T-helper 17 cell (primary cell): ENCODE measurements around the gene CLCA1. TPM values are rescaled to one million over a fixed set of nuclear protein-coding genes. Genes with fewer than 3 reads are reported as not detected.

ENCODE experiments used
- ATAC-seq: fragments of 150-1000 bp; cut with Tn5 transposase; 2 replicates; pipeline ENCODE4 v1.10.0; 2021; ENCODE audit warnings: mild to moderate bottlenecking, moderate library complexity
- DNase-seq, 3 donors: peaks; one replicate each; pipeline versions ENCODE4 v3.0.0 to v3.0.0-alpha.2; 2020 to 2021
- H3K9me3 ChIP-seq: one replicate; pipeline ENCODE4 v1.7.0; 2013; ENCODE audit warnings: low read length, mild to moderate bottlenecking; ENCODE audit not compliant: control insufficient read depth, poor library complexity, severe bottlenecking
- H3K27ac Mint-ChIP-seq: one replicate; pipeline ENCODE4 v1.8.0; 2022; ENCODE audit warnings: mild to moderate bottlenecking, moderate library complexity, mixed read lengths
- H3K27me3 Mint-ChIP-seq: one replicate; pipeline ENCODE4 v1.8.0; 2022; ENCODE audit warnings: mixed read lengths
- H3K36me3 Mint-ChIP-seq: one replicate; pipeline ENCODE4 v1.8.0; 2022; ENCODE audit warnings: low read depth, mixed read lengths
- H3K4me1 Mint-ChIP-seq: one replicate; pipeline ENCODE4 v1.8.0; 2022; ENCODE audit warnings: mild to moderate bottlenecking, mixed read lengths
- H3K4me3 Mint-ChIP-seq: one replicate; pipeline ENCODE4 v1.8.0; 2022; ENCODE audit warnings: mild to moderate bottlenecking, moderate library complexity, mixed read lengths
- total RNA-seq, 4 donors: library from RNA in 2 of 4; stranded (reverse) in 2 of 4; gene quantifications; one replicate each; pipeline ENCODE4 v1.2.3 and lab custom pipeline; 2022 to 2026

The CLCA1 gene
- total RNA-seq, 2 donors from 2014 or later = not detected

DNA sequence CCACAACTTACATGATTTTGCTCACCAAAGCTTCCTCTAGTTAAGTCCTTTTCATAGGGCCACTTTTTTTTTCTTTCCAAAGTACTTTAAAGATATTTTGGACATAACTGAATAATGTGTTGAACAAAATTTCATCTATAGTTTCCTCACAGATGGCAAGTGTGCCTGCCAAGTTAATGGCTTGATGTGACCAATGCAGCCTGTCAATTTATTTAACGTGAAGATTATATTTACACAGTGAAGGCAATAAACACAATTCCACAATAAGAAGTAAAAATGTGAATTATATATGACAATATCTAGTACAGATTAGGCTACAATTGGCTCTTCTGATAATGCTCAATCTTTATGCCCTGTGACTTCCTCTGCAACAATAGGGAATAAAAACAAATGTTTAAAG is 26.7 kb upstream of the CLCA1 start:
- Mint-ChIP-seq H3K27me3 (peaks cover 29% of the 10 kb centered on the region), H3K36me3 (no peaks in the 10 kb centered on the region), H3K4me1 (peaks cover 13% of the 10 kb centered on the region), H3K4me3 (no peak overlapping the region), H3K27ac (no peak overlapping the region)
- DNase-seq (no peak), ATAC-seq (no peak)
- H3K9me3 ChIP-seq = no peaks in the 10 kb centered on the region

DNA sequence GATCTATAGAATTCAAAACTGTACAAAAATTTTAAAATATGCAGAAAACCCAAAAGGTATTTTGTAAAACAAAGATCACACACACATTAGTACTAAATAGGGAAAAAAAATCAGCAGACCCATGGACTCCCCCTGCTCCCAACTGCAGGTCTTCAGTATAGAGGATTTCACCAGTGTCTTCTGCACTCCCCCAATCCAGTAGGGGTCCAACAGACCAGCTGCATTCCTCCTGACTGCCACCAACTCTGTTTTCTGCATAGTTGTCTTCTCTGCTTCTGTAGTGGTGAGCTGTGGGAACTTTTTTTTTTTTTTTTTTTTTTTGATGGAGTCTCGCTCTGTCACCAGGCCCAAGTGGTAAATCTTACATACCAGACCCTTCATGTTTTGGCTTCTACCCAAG is 22.8 kb upstream of the CLCA1 start:
- no peak overlapping the region for H3K27ac Mint-ChIP-seq
- H3K9me3 ChIP-seq = no peaks in the 10 kb centered on the region
- DNase-seq (no peak), ATAC-seq (no peak)
- H3K27me3 Mint-ChIP-seq = peaks cover 13% of the 10 kb centered on the region
- no peak overlapping the region for H3K4me3 Mint-ChIP-seq
- H3K36me3 Mint-ChIP-seq = no peaks in the 10 kb centered on the region
- H3K4me1 Mint-ChIP-seq = peaks cover 13% of the 10 kb centered on the region

DNA sequence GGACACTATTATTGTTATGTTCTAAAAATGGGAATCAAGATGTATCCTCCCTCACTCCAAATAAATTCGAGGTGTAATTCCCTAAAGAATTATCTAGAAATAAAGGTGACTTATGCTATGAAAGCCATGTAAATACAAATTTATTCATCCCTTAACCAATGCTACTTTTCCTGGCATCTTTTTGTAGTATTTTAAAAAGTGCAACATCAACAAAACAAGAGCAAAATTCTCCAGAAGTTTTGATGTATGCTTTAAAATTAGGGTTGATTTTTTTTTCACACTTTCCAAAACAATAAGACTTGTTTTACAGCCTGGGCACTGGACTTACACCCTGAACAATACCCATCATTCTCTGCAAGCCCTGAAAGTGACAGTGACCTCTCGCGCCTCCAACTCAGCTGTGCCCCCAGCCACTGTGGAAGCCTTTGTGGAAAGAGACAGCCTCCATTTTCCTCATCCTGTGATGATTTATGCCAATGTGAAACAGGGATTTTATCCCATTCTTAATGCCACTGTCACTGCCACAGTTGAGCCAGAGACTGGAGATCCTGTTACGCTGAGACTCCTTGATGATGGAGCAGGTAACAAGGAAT is 21.4 kb upstream of the CLCA1 start:
- H3K4me1 Mint-ChIP-seq = peaks cover 10% of the 10 kb centered on the region

DNA sequence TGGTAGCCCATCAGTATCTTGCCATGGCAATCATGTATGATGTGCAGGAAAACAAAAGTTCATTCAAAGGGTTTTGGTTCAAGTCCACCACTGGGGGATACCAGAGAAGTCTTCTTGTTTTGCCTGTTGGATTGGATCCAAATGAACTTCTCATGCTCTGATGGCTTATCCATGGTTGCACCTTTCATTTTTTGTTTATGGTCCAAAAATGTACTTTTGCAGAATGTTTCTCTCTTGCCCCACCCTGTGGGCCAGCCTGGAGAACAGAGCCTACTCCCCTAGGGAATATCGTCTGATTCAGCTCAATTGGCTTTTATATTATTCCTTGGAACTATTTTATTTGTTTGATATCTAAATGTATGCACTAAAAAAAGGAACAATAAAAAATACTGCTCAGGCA is 20.1 kb upstream of the CLCA1 start:
- H3K36me3 Mint-ChIP-seq = peaks cover 3% of the 10 kb centered on the region
- ATAC-seq (no peak), DNase-seq (no peak)
- H3K4me3 Mint-ChIP-seq = no peak overlapping the region
- H3K27ac Mint-ChIP-seq = no peak overlapping the region
- H3K27me3 Mint-ChIP-seq = peaks cover 13% of the 10 kb centered on the region
- peaks cover 10% of the 10 kb centered on the region for H3K4me1 Mint-ChIP-seq
- no peaks in the 10 kb centered on the region for H3K9me3 ChIP-seq

More for the DNA sequence above, 21.4 kb upstream of the CLCA1 start:
- Mint-ChIP-seq H3K36me3 (peaks cover 3% of the 10 kb centered on the region), H3K27me3 (peaks cover 13% of the 10 kb centered on the region), H3K27ac (no peak overlapping the region), H3K4me3 (no peak overlapping the region)
- DNase-seq (no peak), ATAC-seq (no peak)
- no peaks in the 10 kb centered on the region for H3K9me3 ChIP-seq

DNA sequence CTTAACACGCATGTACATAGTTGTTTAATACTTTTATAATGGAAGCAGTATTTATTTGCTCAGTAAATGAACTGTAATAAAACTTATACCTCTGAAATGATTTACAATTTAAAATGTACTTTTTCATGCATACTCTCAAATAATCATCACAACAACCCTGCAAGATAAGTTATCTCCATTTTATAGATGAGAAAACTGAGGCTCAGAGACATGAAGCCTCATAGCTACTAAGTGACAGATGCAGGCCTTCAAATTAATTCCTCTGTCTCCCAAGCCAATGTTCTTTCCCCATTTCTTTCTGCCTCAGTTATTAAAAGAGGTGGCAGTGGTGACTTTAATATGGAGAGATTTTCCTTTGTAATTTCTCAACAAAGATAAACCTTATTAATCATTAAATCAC is 19.6 kb upstream of the CLCA1 start:
- ATAC-seq (no peak), DNase-seq (no peak)
- Mint-ChIP-seq H3K4me1 (peaks cover 10% of the 10 kb centered on the region), H3K36me3 (peaks cover 3% of the 10 kb centered on the region), H3K27me3 (peaks cover 13% of the 10 kb centered on the region), H3K4me3 (no peak overlapping the region), H3K27ac (no peak overlapping the region)
- no peaks in the 10 kb centered on the region for H3K9me3 ChIP-seq

DNA sequence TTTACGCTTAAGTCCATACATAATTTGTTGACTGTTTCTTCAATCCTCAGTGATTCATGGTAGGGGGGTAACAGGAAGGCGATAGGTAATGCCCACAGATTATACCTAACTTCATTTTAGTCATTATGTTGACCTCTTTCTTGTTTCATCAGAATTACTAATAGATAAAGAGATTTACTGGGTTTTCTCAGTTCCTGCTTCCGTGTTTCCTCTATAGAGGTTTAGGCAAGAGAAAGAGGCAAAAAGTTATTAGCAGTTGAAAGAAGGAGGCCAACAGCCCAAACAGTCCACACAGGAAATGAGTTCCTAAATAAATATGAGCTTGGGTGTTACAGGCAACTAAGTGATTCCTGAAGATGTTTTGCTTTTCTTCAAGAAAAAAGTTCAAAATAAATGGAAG is 17.9 kb upstream of the CLCA1 start:
- Mint-ChIP-seq H3K36me3 (peaks cover 3% of the 10 kb centered on the region), H3K27me3 (peaks cover 13% of the 10 kb centered on the region), H3K4me3 (no peak overlapping the region), H3K27ac (no peak overlapping the region), H3K4me1 (peaks cover 6% of the 10 kb centered on the region)
- no peaks in the 10 kb centered on the region for H3K9me3 ChIP-seq
- no peak for DNase-seq
- ATAC-seq = no peak

DNA sequence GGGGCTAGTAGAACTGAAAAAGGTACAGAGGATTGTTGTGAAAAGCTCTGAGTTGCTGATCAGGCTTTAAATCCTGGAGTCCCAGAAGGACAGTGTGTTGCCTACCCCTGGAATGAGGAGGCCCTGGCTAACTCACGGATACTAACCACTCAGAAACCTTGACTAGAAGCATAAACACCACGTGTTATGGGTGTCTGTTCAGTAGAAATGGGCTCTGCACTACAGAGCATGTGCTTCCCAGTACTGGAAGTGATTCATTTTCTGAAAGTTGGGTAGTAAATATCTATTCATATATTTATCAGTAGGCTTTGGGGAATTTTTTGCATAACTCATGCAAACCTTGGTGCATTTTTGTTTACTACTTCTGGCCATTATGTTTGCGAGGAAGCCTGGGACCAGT is 15.1 kb upstream of the CLCA1 start:
- no peak for DNase-seq
- no peak for ATAC-seq
- Mint-ChIP-seq H3K36me3 (peaks cover 9% of the 10 kb centered on the region), H3K27ac (no peak overlapping the region), H3K4me3 (no peak overlapping the region), H3K4me1 (peaks cover 3% of the 10 kb centered on the region), H3K27me3 (peaks cover 20% of the 10 kb centered on the region)
- no peaks in the 10 kb centered on the region for H3K9me3 ChIP-seq

DNA sequence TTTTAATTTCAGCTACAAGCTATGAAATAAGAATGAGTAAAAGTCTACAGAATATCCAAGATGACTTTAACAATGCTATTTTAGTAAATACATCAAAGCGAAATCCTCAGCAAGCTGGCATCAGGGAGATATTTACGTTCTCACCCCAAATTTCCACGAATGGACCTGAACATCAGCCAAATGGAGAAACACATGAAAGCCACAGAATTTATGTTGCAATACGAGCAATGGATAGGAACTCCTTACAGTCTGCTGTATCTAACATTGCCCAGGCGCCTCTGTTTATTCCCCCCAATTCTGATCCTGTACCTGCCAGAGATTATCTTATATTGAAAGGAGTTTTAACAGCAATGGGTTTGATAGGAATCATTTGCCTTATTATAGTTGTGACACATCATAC is 13.7 kb upstream of the CLCA1 start:
- ATAC-seq = no peak
- Mint-ChIP-seq H3K27ac (no peak overlapping the region), H3K27me3 (peaks cover 22% of the 10 kb centered on the region)

DNA sequence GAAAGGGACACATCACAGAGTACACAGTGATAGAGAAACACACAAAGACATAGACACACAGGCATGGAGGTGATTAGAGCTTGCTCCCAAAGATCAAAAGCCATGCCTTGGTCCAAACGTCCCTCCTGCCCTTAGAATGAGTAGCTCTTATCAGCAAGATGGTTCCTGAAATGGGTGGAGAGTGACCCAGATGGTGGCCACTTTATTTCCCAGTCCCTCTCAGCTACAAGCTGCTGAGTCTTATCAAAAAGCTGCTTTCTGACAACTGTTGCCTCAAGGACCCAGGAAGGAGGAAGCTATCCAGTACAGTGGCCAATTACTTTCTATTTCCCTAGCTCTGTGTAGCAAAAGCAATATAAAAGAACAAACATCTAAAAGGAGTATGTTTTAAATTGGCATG is 7.7 kb upstream of the CLCA1 start:
- Mint-ChIP-seq H3K27ac (no peak overlapping the region), H3K27me3 (peaks cover 35% of the 10 kb centered on the region), H3K4me3 (no peak overlapping the region), H3K36me3 (peaks cover 6% of the 10 kb centered on the region), H3K4me1 (peaks cover 5% of the 10 kb centered on the region)
- no peaks in the 10 kb centered on the region for H3K9me3 ChIP-seq
- DNase-seq = no peak
- no peak for ATAC-seq

More for the DNA sequence above, 13.7 kb upstream of the CLCA1 start:
- H3K36me3 Mint-ChIP-seq = peaks cover 9% of the 10 kb centered on the region
- peaks cover 3% of the 10 kb centered on the region for H3K4me1 Mint-ChIP-seq
- no peaks in the 10 kb centered on the region for H3K9me3 ChIP-seq
- no peak overlapping the region for H3K4me3 Mint-ChIP-seq
- no peak for DNase-seq

DNA sequence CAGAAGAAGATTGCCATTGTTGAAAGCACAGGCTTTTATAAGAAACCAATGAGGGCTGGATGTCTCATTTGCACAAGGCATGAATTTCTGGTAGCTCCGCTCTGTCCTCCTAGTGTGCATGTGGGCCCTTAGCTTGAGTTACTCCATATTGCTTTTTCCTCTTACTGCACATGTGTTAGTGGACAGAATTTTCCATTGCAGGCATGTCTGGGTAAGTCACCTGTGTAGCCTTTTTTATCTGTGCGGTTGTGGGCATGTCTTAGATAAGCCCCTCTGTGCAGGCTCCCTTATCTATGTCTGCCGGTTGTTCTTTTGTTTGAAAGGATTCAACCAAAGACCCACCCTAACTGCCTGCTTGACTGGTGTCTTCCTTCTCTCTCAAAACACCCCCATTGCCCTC is 7.2 kb upstream of the CLCA1 start:
- H3K36me3 Mint-ChIP-seq = peaks cover 6% of the 10 kb centered on the region
- H3K9me3 ChIP-seq = no peaks in the 10 kb centered on the region

DNA sequence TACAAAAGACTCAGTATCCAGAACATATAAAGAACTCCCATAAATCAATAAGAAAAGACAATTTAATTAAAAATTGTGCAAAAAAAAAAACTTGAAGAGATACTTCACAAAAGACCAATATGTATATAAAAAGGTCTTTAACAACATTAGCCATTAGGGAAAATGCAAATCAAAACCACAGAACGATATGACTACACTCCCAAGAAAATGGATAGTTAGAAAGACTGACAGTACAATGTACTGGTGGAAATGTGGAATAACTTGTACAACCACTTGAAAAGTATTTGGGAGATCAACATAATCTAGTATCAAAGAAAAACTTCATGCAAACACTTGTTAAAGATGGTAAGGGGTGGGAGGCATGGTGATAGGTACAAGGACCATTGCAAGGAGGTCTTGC is 3.9 kb upstream of the CLCA1 start:
- peaks cover 18% of the 10 kb centered on the region for H3K27me3 Mint-ChIP-seq
- no peaks in the 10 kb centered on the region for H3K36me3 Mint-ChIP-seq
- no peak overlapping the region for H3K27ac Mint-ChIP-seq
- no peak for DNase-seq
- no peak for ATAC-seq
- H3K9me3 ChIP-seq = no peaks in the 10 kb centered on the region
- no peak overlapping the region for H3K4me3 Mint-ChIP-seq
- H3K4me1 Mint-ChIP-seq = peaks cover 5% of the 10 kb centered on the region

More for the DNA sequence above, 7.2 kb upstream of the CLCA1 start:
- no peak overlapping the region for H3K4me3 Mint-ChIP-seq
- DNase-seq (no peak), ATAC-seq (no peak)
- no peak overlapping the region for H3K27ac Mint-ChIP-seq
- peaks cover 38% of the 10 kb centered on the region for H3K27me3 Mint-ChIP-seq
- H3K4me1 Mint-ChIP-seq = peaks cover 5% of the 10 kb centered on the region

DNA sequence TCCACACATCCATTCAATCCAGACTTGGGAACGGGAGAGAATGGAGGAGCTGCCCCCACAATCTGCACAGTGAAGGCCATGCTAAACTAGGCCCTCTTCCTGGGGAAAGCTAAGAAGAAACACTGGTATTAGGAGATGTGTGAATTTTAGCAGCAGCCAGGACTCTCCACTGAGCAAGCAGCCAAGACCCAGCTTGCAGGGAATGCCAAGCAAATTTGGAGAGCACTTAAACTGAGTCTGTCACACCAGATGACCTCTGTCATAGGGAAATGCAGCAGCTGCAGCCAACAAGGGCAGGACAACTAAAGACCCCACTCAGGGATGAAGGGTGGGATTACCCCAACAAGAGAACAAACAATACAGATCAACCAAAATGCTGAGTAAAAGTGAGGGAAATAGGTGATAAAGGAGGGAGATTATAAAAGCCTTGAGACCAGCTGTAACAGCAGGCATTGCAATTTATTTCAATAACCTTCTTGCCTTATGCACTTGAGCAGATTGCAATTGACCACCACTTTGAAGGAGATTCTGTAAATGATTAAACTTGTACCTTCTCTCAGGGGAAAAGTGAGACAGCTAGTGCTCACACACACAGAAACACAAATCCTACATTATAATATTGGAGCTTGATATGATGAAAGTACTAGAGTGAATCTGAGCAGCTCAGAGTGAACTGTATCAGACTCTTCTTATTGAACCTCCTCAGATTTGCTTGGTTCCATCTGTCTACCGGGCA is 2.5 kb upstream of the CLCA1 start:
- Mint-ChIP-seq H3K4me1 (no peaks in the 10 kb centered on the region), H3K4me3 (no peak overlapping the region), H3K36me3 (no peaks in the 10 kb centered on the region), H3K27ac (no peak overlapping the region), H3K27me3 (peaks cover 14% of the 10 kb centered on the region)
- no peaks in the 10 kb centered on the region for H3K9me3 ChIP-seq
- ATAC-seq (no peak), DNase-seq (no peak)

DNA sequence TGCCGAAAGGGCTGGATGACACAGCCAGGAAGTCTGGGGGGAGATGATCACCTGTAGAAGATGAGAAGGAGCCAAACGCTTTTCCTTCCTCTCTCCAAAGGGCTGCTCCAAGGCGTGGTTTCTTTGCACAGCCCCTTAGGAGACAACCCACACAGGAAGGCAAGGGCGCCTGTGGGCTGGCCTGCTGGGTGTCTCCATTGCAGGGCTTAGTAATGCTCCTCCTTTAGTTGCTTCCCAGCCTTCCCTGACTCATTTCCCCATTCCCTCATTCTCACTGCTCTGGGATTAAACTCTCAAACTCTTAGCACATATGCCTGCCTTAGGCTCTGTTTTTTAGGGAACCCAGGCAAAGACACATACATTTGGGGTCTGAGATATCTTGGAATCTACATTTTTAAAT is 1.7 kb upstream of the CLCA1 start:
- ATAC-seq = no peak
- H3K9me3 ChIP-seq = no peaks in the 10 kb centered on the region
- H3K4me1 Mint-ChIP-seq = no peaks in the 10 kb centered on the region
- DNase-seq = no peak
- H3K27ac Mint-ChIP-seq = no peak overlapping the region
- no peak overlapping the region for H3K4me3 Mint-ChIP-seq
- peaks cover 20% of the 10 kb centered on the region for H3K27me3 Mint-ChIP-seq
- no peaks in the 10 kb centered on the region for H3K36me3 Mint-ChIP-seq

DNA sequence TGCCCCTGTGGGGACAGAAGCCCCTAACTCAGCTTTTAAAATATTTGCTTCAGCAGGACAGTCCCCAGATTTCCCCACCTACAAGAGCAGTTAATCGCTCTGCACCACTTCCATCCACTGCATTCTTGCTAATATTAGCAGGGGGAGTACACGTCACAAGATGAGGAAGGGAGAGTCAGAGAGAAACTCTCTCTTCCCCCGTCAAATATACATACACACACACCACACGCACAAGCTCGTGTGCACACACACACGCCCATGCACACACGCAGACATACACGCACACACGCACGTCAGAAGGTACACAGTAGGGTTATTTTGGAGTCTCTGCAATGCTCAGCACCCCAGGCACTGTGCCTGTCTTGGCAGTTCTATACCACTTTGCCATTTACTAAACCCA is 2.1 kb downstream of the CLCA1 start:
- no peak overlapping the region for H3K27ac Mint-ChIP-seq
- no peaks in the 10 kb centered on the region for H3K9me3 ChIP-seq
- no peak for DNase-seq
- ATAC-seq = no peak
- peaks cover 33% of the 10 kb centered on the region for H3K27me3 Mint-ChIP-seq
- H3K4me3 Mint-ChIP-seq = no peak overlapping the region
- H3K36me3 Mint-ChIP-seq = no peaks in the 10 kb centered on the region
- no peaks in the 10 kb centered on the region for H3K4me1 Mint-ChIP-seq
